WTC11 (cell line): ENCODE measurements around the gene GNG4.

ENCODE experiments used
- FOXJ3 ChIP-seq: sonication (generic); formaldehyde crosslinking; IDR thresholded peaks from 2 replicates; pipeline ENCODE4 v1.9.0; 2021; ENCODE audit warnings: missing genetic modification reagents, mild to moderate bottlenecking, borderline replicate concordance
- TF ChIP-seq, protein P1 (sequence below): sonication (generic); formaldehyde crosslinking; IDR thresholded peaks from 2 replicates; pipeline ENCODE4 v1.8.1; 2023; ENCODE audit warnings: mild to moderate bottlenecking, missing genetic modification reagents, moderate library complexity
- TF ChIP-seq, protein P2 (sequence below): fragments of 200-600 bp; IDR thresholded peaks from 2 replicates; pipeline ENCODE4 v1.8.0; 2022; ENCODE audit warnings: antibody characterized with exemption

DNA sequence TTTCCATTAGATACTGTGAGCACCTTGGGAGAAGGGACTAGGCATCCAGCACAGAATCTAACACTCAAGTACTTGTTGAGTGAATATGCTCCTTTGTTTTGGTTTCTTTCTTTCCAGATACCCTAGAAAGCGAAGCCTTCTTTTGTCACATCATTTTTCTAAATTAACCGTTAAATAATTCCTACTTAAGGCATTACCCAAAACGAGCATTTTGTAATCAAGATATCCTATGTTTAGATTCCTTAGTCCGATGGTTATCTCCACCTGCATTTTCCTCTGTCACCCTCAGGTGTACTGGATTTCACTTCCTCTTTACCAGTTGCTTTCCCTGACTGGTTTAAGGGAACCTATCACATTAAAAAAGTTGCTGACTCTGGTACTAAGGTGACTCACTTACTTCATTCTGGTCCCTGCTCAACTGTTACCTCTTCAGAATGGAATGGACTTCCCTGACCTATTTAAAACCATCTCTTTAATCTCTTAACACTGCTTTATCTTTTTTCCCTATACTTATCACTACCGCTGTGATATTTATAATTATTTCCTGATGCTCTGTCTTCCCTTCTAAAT is 148.5 kb downstream of the GNG4 start:
- no peak for TF ChIP-seq FOXJ3 (CRISPR knock-in tag)
- TF ChIP-seq, protein P1, sequence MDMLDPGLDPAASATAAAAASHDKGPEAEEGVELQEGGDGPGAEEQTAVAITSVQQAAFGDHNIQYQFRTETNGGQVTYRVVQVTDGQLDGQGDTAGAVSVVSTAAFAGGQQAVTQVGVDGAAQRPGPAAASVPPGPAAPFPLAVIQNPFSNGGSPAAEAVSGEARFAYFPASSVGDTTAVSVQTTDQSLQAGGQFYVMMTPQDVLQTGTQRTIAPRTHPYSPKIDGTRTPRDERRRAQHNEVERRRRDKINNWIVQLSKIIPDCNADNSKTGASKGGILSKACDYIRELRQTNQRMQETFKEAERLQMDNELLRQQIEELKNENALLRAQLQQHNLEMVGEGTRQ (CRISPR knock-in tag), result no peak
- TF ChIP-seq, protein P2, sequence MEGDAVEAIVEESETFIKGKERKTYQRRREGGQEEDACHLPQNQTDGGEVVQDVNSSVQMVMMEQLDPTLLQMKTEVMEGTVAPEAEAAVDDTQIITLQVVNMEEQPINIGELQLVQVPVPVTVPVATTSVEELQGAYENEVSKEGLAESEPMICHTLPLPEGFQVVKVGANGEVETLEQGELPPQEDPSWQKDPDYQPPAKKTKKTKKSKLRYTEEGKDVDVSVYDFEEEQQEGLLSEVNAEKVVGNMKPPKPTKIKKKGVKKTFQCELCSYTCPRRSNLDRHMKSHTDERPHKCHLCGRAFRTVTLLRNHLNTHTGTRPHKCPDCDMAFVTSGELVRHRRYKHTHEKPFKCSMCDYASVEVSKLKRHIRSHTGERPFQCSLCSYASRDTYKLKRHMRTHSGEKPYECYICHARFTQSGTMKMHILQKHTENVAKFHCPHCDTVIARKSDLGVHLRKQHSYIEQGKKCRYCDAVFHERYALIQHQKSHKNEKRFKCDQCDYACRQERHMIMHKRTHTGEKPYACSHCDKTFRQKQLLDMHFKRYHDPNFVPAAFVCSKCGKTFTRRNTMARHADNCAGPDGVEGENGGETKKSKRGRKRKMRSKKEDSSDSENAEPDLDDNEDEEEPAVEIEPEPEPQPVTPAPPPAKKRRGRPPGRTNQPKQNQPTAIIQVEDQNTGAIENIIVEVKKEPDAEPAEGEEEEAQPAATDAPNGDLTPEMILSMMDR, result no peak
